Endothelial cell of hepatic sinusoid (primary cell): Measurements from ENCODE around the gene BLACAT1.
"Not testable (repeated sequence)": the region's sequence is repeated elsewhere in the genome, so short reads cannot be mapped to it uniquely, and the experiment has no call there.

ENCODE experiments used
- in situ Hi-C: cut with HindIII; loops from 2 replicates; pipeline ENCODE4 v1.10.0; 2017; ENCODE audit warnings: low sequenced_read_pairs

The BLACAT1 gene

GRCh38 chr1:205484985-205485967 lies 29.4 kb upstream of the BLACAT1 start:
- in situ Hi-C loops: no loop called here

- in situ Hi-C loops: no loop called here
Measured at GRCh38 chr1:205483372-205483771, 27.5 kb upstream of the BLACAT1 start.

- in situ Hi-C loops: not testable (repeated sequence)
Measured at GRCh38 chr1:205482587-205482986, 26.7 kb upstream of the BLACAT1 start.

GRCh38 chr1:205481629-205482151 lies 25.8 kb upstream of the BLACAT1 start:
- in situ Hi-C loops: no loop called here

- in situ Hi-C loops: no loop called here
Measured at GRCh38 chr1:205481218-205481617, 25.4 kb upstream of the BLACAT1 start.

- in situ Hi-C loops: no loop called here
Measured at GRCh38 chr1:205480349-205480985, 24.6 kb upstream of the BLACAT1 start.

GRCh38 chr1:205478985-205479384 lies 23.1 kb upstream of the BLACAT1 start:
- in situ Hi-C loops: loop anchor here (5.0 kb wide), 1 partner anchor 107 kb away; no protein-coding TSS in a partner anchor

- in situ Hi-C loops: loop anchor here (5.0 kb wide), 1 partner anchor 106 kb away; no protein-coding TSS in a partner anchor
Measured at GRCh38 chr1:205477759-205478247, 22.0 kb upstream of the BLACAT1 start.

GRCh38 chr1:205477121-205477758 lies 21.4 kb upstream of the BLACAT1 start:
- in situ Hi-C loops: loop anchor here (5.0 kb wide), 1 partner anchor 105 kb away; no protein-coding TSS in a partner anchor

- in situ Hi-C loops: loop anchor here (5.0 kb wide), 1 partner anchor 104 kb away; no protein-coding TSS in a partner anchor
Measured at GRCh38 chr1:205476648-205477047, 20.8 kb upstream of the BLACAT1 start.

GRCh38 chr1:205475855-205476254 lies 20.0 kb upstream of the BLACAT1 start:
- in situ Hi-C loops: loop anchor here (5.0 kb wide), 1 partner anchor 104 kb away; no protein-coding TSS in a partner anchor

- in situ Hi-C loops: no loop called here
Measured at GRCh38 chr1:205474571-205474970, 18.7 kb upstream of the BLACAT1 start.

- in situ Hi-C loops: no loop called here
Measured at GRCh38 chr1:205473966-205474365, 18.1 kb upstream of the BLACAT1 start.

- in situ Hi-C loops: no loop called here
Measured at GRCh38 chr1:205473475-205473874, 17.6 kb upstream of the BLACAT1 start.

- in situ Hi-C loops: no loop called here
Measured at GRCh38 chr1:205472737-205473441, 17.0 kb upstream of the BLACAT1 start.

GRCh38 chr1:205470131-205470530 lies 14.3 kb upstream of the BLACAT1 start:
- in situ Hi-C loops: no loop called here

GRCh38 chr1:205466595-205467220 lies 10.9 kb upstream of the BLACAT1 start:
- in situ Hi-C loops: no loop called here

GRCh38 chr1:205465392-205465791 lies 9.5 kb upstream of the BLACAT1 start:
- in situ Hi-C loops: no loop called here

- in situ Hi-C loops: no loop called here
Measured at GRCh38 chr1:205458777-205459566, 3.1 kb upstream of the BLACAT1 start.
